ENCODE measurements around the gene ACAD9.
"Not testable (repeated sequence)": the region's sequence is repeated elsewhere in the genome, so short reads cannot be mapped to it uniquely, and the experiment has no call there.

Gene ACAD9

GRCh38 chr3:128861491-128861890 is 17.9 kb upstream of the ACAD9 start:
- Histone ChIP-seq H3K27ac (ENCODE audit: low read depth, low read length) (no peak overlapping the region), H3K4me1 (ENCODE audit: control insufficient read depth, insufficient read depth, low read length, unreplicated experiment) (no peaks in the 10 kb centered on the region), H3K27me3 (ENCODE audit: insufficient read depth, low read length) (no peaks in the 10 kb centered on the region), H3K79me2 (ENCODE audit: control insufficient read depth, insufficient read depth, low read length, unreplicated experiment) (no peaks in the 10 kb centered on the region), H2AFZ (ENCODE audit: low read length, unreplicated experiment) (no peak overlapping the region), H3K4me3 (ENCODE audit: low read depth, low read length) (no peak overlapping the region), H3K36me3 (ENCODE audit: insufficient read depth, low read length) (0 out of 2 replicates have a peak, but pooled peaks cover 3% of the 10 kb centered on the region)

DNA sequence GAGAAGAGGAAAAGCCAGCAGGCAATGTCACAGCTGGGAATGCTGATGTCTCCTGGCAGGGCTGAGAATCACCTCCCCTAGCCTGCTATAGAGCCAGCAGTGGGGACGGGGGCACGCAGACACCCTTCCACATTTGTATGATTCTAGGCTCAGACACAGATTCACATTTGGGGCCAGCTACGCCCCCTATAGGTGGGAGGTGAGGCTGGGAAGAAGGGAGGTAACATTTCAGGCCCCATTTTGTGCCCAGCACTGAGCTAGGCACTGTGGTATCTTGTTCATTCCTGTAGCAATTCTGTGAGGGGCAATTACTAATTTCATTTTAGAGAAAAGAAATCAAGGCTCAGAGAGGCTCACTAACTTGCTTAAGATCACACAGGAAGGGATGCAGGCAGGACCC is 15.9 kb upstream of the ACAD9 start:
- Histone ChIP-seq H3K36me3 (ENCODE audit: insufficient read depth, low read length) (0 out of 2 replicates have a peak, but pooled peaks cover 3% of the 10 kb centered on the region), H3K4me3 (ENCODE audit: low read depth, low read length) (no peak overlapping the region), H3K27ac (ENCODE audit: low read depth, low read length) (no peak overlapping the region), H3K27me3 (ENCODE audit: insufficient read depth, low read length) (no peaks in the 10 kb centered on the region), H2AFZ (ENCODE audit: low read length, unreplicated experiment) (no peak overlapping the region), H3K4me1 (ENCODE audit: control insufficient read depth, insufficient read depth, low read length, unreplicated experiment) (no peaks in the 10 kb centered on the region), H3K79me2 (ENCODE audit: control insufficient read depth, insufficient read depth, low read length, unreplicated experiment) (no peaks in the 10 kb centered on the region)

DNA sequence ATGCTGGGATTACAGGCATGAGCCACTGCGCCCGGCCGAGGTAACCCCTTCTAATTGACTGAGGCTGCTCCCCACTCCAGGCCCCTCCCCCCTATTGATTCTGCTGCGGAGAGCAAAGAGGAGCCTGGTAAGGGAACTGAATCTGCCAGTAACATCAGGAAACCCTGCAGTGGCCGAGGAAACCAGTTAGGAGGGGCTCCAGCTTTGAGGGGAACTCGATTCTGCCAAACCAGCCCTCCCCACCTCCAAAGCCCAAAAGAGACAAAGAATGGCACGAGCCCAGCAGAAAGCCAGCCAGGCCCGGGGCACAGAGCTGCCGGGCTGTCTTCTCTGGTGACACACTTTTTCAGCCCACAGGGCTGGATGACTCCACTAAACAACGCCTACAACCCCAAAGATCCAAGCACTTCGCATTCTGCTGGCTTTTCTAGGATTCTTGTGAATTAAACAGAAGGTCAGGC is 15.0 kb upstream of the ACAD9 start:
- Histone ChIP-seq H3K27ac (ENCODE audit: low read depth, low read length) (no peak overlapping the region), H3K36me3 (ENCODE audit: insufficient read depth, low read length) (0 out of 2 replicates have a peak, but pooled peaks cover 3% of the 10 kb centered on the region), H3K79me2 (ENCODE audit: control insufficient read depth, insufficient read depth, low read length, unreplicated experiment) (no peaks in the 10 kb centered on the region), H3K4me3 (ENCODE audit: low read depth, low read length) (no peak overlapping the region), H2AFZ (ENCODE audit: low read length, unreplicated experiment) (no peak overlapping the region), H3K4me1 (ENCODE audit: control insufficient read depth, insufficient read depth, low read length, unreplicated experiment) (no peaks in the 10 kb centered on the region), H3K27me3 (ENCODE audit: insufficient read depth, low read length) (no peaks in the 10 kb centered on the region)

- H3K4me3 ChIP-seq (ENCODE audit: low read depth, low read length); H3K4me1 ChIP-seq (ENCODE audit: control insufficient read depth, insufficient read depth, low read length, unreplicated experiment); H3K27me3 ChIP-seq (ENCODE audit: insufficient read depth, low read length); H3K27ac ChIP-seq (ENCODE audit: low read depth, low read length); H3K36me3 ChIP-seq (ENCODE audit: insufficient read depth, low read length); H2AFZ ChIP-seq (ENCODE audit: low read length, unreplicated experiment); H3K79me2 ChIP-seq (ENCODE audit: control insufficient read depth, insufficient read depth, low read length, unreplicated experiment): not testable (repeated sequence)
These were observed 14.3 kb upstream of the ACAD9 start for GRCh38 chr3:128864849-128865804.

- Histone ChIP-seq H3K4me1 (ENCODE audit: control insufficient read depth, insufficient read depth, low read length, unreplicated experiment) (no peaks in the 10 kb centered on the region), H3K36me3 (ENCODE audit: insufficient read depth, low read length) (no peaks in the 10 kb centered on the region), H3K27ac (ENCODE audit: low read depth, low read length) (no peak overlapping the region), H3K27me3 (ENCODE audit: insufficient read depth, low read length) (no peaks in the 10 kb centered on the region), H2AFZ (ENCODE audit: low read length, unreplicated experiment) (no peak overlapping the region), H3K79me2 (ENCODE audit: control insufficient read depth, insufficient read depth, low read length, unreplicated experiment) (no peaks in the 10 kb centered on the region), H3K4me3 (ENCODE audit: low read depth, low read length) (no peak overlapping the region)
These were observed 12.0 kb upstream of the ACAD9 start for GRCh38 chr3:128867200-128868125.

DNA sequence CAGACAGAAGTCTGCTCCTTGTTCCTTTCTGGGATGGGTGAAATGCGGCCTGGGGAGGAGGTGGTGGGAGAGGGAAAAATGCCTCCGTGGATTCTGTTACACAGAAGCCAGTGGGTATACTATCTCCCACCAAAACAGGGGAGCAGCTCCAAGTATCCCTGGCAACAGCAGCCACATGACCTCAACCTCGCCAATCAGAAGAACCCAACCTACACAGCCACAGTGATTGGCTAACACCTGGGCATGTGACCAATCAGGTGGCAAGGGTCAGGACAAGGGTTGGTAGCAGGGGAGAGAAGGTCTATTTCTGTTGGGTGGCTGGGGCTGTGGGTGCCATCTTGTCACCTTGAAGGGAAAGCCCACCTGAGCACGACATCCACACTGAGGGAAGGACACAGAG is 9.1 kb upstream of the ACAD9 start:
- H3K27ac ChIP-seq (ENCODE audit: low read depth, low read length): no peak overlapping the region
- no peaks in the 10 kb centered on the region for H3K79me2 ChIP-seq (ENCODE audit: control insufficient read depth, insufficient read depth, low read length, unreplicated experiment)
- no peak overlapping the region for H2AFZ ChIP-seq (ENCODE audit: low read length, unreplicated experiment)
- H3K4me3 ChIP-seq (ENCODE audit: low read depth, low read length): no peak overlapping the region
- no peaks in the 10 kb centered on the region for H3K36me3 ChIP-seq (ENCODE audit: insufficient read depth, low read length)
- H3K27me3 ChIP-seq (ENCODE audit: insufficient read depth, low read length): no peaks in the 10 kb centered on the region
- peaks cover under 1% of the 10 kb centered on the region for H3K4me1 ChIP-seq (ENCODE audit: control insufficient read depth, insufficient read depth, low read length, unreplicated experiment)

DNA sequence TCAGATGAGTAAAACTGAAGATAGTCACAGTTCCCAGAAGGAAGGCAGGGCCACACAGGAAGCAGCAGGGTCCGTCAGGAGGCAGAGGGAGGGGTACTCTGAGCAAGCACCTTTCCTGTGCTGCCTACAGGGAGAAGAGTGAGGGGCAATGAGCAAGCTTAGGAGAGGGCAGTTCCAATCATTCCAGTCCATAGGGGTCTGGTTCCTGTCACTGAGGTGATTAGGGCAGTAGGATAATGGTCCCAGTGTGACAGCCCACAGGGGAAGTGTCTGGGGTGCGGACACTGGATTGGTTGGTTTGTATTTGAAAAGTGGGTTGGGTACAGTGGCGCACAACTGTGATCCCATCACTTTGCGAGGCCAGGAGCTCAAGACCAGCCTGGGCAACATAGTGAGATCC is 7.1 kb upstream of the ACAD9 start:
- Histone ChIP-seq H3K4me1 (ENCODE audit: control insufficient read depth, insufficient read depth, low read length, unreplicated experiment) (peaks cover 9% of the 10 kb centered on the region), H2AFZ (ENCODE audit: low read length, unreplicated experiment) (no peak overlapping the region), H3K36me3 (ENCODE audit: insufficient read depth, low read length) (no peaks in the 10 kb centered on the region), H3K27ac (ENCODE audit: low read depth, low read length) (no peak overlapping the region), H3K79me2 (ENCODE audit: control insufficient read depth, insufficient read depth, low read length, unreplicated experiment) (peaks cover 3% of the 10 kb centered on the region), H3K27me3 (ENCODE audit: insufficient read depth, low read length) (no peaks in the 10 kb centered on the region), H3K4me3 (ENCODE audit: low read depth, low read length) (no peak overlapping the region)

GRCh38 chr3:128872744-128873143 is 6.7 kb upstream of the ACAD9 start:
- H3K27ac ChIP-seq (ENCODE audit: low read depth, low read length): no peak overlapping the region
- no peaks in the 10 kb centered on the region for H3K27me3 ChIP-seq (ENCODE audit: insufficient read depth, low read length)
- no peak overlapping the region for H3K4me3 ChIP-seq (ENCODE audit: low read depth, low read length)
- H3K79me2 ChIP-seq (ENCODE audit: control insufficient read depth, insufficient read depth, low read length, unreplicated experiment): peaks cover 8% of the 10 kb centered on the region
- H3K4me1 ChIP-seq (ENCODE audit: control insufficient read depth, insufficient read depth, low read length, unreplicated experiment): peaks cover 10% of the 10 kb centered on the region
- no peak overlapping the region for H2AFZ ChIP-seq (ENCODE audit: low read length, unreplicated experiment)
- H3K36me3 ChIP-seq (ENCODE audit: insufficient read depth, low read length): no peaks in the 10 kb centered on the region

GRCh38 chr3:128873244-128874022 is 6.0 kb upstream of the ACAD9 start:
- H3K27ac ChIP-seq (ENCODE audit: low read depth, low read length): no peak overlapping the region
- no peaks in the 10 kb centered on the region for H3K36me3 ChIP-seq (ENCODE audit: insufficient read depth, low read length)
- no peak overlapping the region for H2AFZ ChIP-seq (ENCODE audit: low read length, unreplicated experiment)
- H3K4me3 ChIP-seq (ENCODE audit: low read depth, low read length): no peak overlapping the region
- peaks cover 15% of the 10 kb centered on the region for H3K79me2 ChIP-seq (ENCODE audit: control insufficient read depth, insufficient read depth, low read length, unreplicated experiment)
- H3K4me1 ChIP-seq (ENCODE audit: control insufficient read depth, insufficient read depth, low read length, unreplicated experiment): peaks cover 17% of the 10 kb centered on the region
- H3K27me3 ChIP-seq (ENCODE audit: insufficient read depth, low read length): no peaks in the 10 kb centered on the region
